Activated T-cell treated with anti-CD3 and anti-CD28 coated beads for 4 hours (primary cell): ENCODE measurements around the gene PRKAR1B.

Experiments
- DNase-seq: peaks from one replicate; pipeline ENCODE4 v3.0.0-alpha.2; 2020

Gene PRKAR1B

GRCh38 chr7:534075-534474, 193.0 kb downstream of the PRKAR1B start:
- no peak for DNase-seq

GRCh38 chr7:533266-533665, 193.8 kb downstream of the PRKAR1B start:
- no peak for DNase-seq

DNA sequence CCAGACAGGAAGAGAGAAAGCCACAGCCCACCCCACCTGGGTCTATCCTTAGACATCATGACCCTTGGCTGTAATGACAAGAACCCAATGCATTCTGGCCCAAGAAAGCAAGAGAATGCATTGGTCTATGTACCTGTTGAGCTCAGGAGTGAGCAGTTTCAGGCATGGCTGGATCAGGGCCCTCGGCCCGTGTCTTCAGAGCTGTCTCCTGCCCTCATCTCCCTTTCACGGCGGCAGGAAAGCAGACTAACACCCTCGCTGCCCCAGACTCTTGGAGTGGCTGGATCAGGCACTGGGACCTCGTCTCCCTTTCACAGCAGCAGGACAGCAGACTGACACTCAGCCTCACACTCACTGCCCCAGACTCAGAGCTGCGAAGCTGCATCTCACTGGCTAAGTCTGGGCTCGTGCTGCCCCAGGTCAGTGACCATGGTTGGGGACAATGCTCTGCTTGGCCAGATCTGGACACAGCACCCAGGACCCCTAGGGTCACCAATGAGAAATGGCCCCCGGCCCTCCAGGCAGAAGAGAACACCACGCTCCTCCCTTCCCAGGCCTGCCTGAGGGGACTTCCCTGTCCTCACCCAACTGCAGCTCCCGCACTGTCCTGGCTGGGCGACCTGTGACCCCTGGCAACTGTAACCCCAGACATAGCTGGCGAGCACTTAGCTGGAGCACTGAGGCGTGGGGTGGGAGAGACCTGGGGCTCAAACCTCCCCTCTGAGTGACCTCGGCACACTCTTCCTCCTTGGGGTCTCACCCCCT, 194.5 kb downstream of the PRKAR1B start:
- DNase-seq, result no peak

DNA sequence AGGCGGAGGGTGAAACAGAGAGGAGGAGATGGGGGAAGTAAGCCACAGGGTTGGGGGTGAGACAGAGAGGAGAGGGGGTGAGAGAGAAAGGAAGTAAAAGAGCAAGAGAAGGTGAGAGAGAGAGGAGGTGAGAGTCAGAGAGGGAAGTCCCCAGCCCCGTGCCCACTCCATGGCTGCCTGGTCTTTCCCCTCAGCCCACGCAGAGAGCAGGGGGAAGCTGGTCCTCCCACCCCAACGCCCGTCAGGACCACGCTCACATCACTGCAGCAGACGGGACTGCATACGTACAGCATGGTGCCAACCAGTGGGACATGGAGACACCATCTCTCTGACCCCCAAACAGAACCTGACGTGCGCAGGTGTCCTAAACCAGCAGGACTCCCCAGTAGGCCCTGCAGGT, 195.3 kb downstream of the PRKAR1B start:
- DNase-seq, result no peak

DNA sequence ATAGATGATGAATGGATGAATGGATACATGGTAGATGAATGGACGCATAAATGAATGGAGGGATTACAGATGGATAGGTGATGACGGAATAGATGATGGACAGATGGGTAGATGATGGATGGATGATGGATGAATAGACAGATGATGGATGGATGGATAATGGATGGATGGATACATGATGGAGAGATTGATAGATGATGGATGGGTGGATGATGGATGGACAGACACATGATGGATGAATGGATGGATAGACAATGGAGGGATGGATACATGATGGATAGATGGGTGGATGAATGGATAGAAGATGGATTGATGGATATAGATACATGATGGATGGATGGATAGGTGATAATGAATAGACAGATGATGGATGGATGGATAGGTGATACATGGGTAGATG, 198.6 kb downstream of the PRKAR1B start:
- DNase-seq, result no peak

- no peak for DNase-seq
Measured at GRCh38 chr7:527723-528122, 199.4 kb downstream of the PRKAR1B start.

DNA sequence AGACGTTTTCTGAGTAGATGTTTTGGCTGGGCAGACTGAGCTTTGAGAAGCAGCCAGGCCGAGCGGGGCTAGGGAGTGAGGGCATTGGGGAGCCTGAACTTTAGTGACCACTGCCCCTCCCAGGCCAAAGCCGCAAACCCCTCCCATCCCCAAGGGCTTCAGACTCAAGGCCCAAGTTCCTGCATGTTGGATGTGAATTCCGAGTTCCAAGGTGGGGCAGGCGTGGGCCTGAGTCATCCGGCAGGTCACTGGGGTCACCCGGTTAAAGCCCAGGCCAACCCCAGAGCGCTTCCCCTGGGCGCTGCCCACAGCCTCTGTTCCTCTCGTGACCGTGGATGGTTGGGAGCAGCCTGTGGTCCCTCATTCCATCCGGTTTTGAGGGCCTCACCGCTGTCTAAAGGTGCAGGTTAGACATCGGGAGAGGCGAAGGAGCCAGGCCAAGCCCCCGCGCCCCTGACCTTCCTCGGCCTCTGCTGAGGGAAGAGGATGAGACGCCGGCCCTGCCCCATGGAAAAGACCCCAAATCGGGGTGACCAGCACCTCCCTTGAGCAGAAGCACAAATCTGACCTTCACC, 200.5 kb downstream of the PRKAR1B start:
- no peak for DNase-seq

DNA sequence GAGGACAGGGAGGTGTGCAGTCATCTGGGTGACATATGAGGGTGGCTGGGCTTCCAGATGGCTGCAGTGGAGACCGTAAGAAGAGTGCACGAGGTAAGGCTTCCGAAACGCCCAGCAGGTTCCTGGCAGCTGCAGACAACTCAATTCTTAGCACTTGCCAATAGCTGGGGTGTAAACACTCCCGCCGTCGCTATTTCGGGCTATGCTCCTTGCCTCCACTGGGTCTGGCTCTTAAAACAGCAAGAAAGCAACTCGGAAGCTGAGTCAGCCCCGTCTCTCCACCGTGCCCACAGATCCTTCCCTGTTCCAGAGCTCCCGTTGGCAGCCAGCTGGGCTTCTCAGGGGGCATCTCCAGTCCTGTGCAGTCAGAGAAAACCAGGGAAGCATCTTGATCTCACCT, 201.3 kb downstream of the PRKAR1B start:
- no peak for DNase-seq

DNA sequence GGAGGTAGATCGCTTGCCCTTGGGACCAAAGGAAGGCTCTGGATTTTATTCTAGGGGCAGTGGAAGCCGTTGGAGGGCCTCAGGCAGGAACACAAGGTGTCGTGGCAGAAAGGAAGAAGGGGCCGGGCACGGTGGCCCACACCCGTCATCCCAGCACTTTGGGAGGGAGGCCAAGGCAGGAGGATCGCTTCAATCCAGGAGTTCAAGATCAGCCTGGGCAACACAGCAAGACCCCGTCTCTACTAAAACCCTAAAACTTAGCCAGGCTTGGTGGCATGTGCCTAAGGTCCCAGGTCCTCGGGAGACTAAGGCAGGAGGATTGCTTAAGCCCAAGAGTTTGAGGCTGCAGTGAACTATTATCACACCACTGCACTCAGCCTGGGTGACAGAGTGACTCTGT, 202.3 kb downstream of the PRKAR1B start:
- DNase-seq, result no peak

DNA sequence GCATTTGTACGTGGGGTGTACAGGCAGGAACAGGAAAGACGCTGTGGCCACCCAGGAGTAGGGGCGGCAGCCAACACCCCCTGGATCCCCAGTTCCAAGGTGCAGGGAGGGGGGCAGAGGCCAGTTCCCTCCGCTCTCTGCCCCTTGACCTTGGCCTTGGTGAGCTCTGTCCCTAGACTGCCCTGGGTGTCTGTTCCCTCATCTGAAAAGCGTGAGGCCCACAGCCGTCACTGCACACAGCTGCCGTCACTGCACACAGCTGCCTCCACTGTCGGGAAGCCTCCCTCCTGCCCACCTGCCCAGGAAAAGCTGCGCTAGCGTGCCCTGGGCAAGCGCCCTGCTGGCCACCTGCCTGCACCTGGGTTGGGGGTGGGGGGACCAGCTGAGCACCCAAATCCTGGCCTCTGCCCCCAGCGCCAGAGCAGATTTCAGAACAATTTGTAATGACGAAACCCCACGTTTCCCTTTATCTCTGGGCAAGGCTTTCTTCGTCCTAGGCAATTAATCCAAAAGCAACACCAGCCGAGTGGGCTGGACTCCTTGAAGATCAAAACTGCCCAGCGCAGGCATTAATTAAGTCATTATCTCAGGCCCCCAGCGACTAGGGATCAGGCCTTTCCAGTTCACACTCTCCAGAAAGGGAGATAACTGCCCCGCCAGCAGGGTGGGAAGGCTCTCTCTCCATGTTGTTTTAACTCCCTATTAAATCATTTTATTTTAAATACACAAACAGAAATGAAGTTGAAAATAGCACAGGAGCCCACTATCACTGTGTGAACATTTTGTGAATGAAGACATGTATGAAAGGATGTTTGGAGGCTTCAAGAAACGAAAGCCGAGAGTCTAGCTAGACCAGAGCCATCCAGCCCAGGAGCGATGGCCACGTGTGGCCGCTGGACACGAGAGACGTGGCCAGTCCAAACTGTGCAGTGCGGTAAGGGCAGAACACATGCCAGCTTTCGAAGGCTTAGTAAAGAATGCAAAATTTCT, 203.4 kb downstream of the PRKAR1B start:
- no peak for DNase-seq

DNA sequence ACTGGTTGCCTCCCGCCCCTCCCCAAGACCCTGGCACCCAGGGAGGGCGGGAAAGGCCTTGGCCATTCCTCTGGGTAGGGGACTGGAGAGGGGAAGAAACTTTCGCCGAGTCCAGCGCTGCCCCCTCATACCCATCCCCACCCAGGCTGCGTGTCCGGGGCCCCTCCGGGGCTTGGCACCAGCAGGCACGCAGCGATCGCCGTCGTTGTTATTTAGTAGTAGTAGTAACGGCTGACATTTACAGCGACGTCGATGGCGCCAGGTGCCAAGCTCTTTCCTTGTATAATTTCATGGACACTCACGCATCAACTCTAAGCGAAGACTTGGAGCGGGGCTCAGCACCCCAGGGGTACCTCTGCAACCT, 204.1 kb downstream of the PRKAR1B start:
- no peak for DNase-seq

DNA sequence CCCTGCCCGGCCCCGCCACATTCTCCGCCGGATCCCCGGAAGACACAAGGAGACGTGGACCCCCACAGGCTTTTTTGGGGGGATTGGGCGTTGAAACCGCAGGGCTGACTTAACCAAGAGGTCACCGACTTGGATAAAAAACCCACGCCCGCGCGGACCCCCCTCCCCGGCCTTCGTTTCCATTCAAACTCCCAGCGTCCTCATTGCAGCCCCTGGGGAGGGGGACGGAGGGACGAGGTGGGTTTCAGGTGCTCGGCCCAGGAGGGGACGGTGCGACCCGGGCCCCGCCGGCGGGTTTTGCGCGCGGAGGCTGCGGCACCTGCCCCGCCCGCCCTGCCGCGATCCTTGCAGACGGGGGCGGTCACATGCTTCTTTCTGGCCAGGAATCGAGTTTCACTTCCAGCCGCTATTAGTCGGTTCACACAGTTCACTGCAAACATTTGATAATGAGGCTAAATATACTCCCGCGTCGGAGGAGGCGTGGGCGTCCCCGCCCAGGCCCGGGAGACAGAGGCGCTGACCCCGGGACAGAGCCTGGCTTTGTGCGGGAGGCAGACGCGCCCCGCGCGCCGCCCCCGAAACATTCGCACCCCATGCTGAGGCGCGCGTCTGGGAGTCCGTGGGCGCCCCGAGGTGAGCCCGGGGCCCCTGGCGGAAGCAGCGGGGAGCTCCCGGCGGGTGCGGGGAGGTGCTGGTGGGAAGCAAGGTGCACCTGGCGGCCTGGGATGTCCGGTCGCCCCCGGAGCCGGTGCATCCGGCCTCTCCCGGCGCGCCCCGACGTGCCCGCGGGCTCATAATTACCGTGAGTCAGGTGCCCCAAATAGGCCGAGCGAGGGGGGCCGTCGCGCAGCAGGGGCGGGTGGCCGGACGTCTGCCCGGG, 204.8 kb downstream of the PRKAR1B start:
- no peak for DNase-seq

DNA sequence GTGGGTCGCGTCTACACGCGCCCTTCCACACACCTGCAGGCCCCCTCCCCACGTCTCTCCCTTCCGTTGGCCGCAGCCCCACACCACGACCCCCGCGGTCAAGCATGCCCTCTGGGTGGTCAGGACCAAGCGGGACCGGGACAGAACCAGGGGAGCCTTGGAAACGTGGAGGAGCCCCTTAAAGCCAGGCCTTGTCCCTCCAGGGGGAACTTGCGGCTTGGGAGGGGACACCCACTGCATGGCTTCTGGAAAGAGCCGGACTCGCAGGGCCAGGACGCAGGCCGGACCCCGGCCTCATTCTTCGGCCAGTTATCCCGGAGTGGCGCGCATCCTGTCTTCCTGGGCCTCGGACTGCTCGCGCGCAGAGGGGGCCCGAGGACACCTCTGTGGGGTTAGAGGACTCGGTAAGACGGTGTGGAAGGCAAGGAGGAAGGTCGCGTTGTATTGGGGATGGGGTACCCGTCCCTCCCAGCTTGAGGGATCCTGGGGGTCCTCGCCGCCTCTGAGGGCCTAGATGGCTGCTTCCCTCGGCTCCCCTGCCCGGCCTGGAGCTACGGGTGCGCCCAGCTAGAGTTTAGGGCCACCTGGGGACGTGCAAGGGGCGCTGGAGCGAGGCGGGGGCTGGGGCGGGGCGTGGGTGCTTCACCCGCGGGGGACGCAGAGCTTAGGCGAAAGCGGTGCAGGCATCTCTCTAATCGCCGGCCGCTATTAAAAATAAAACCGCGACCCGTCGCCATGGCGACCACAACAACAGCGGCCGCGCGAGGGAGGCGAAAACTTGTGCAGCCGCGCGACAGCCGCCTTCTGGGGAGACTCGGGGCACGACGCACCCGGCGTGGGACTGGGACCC, 205.6 kb downstream of the PRKAR1B start:
- no peak for DNase-seq

- no peak for DNase-seq
Measured at GRCh38 chr7:520503-521161, 206.4 kb downstream of the PRKAR1B start.

DNA sequence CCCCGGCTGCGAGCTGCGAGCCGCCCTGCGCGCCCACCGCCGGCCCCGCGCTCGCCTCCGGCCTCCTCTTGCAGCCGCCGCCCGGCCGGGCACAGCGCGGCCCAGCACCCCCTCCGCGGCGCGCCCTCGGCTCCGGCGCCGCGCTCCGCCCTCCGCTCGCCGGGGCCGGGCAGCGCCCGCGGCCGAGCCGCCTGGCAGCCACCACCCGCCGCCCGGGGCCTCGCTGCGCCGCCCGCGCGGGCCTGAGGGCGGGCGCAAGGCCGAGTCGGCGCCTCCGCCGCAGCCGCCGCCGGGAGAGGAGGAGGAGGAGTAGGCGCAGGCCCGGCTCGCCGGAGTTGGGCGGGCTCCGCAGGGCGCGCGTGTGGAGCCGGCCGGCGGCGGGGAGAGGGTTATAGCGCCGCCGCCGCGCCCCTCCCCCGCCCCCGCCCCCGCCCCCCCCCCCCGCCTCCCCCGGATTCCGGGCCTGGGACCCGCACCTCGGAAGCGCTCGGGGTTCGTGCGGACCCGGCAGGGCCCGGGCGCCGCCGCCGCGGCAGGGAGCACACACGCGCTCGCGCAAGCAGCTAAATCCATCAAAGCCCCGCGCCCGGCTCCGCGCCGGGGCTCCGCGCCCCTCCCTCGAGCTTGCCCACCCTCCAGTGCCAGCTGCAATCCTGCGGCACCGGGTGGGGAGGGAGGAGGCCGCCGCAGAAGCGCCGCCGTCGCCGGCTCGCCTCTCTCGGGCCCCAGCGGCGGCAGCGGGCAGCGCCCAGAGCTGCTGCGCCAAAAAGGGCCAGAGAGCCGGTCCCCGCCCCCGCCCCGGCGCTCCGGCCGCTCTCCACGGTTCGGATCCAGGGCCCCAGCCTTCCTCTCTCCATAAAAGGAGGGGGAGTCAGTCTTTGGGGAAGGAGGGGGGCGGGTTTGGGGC, 207.3 kb downstream of the PRKAR1B start, which contains the start of gene PDGFA:
PDGFA (minus strand) TSS at position 363 of the 907 bp plus-strand sequence. CDS start 845 bp downstream, outside the sequence.
- no peak for DNase-seq

- no peak for DNase-seq
Measured at GRCh38 chr7:518630-519483, 208.2 kb downstream of the PRKAR1B start.

DNA sequence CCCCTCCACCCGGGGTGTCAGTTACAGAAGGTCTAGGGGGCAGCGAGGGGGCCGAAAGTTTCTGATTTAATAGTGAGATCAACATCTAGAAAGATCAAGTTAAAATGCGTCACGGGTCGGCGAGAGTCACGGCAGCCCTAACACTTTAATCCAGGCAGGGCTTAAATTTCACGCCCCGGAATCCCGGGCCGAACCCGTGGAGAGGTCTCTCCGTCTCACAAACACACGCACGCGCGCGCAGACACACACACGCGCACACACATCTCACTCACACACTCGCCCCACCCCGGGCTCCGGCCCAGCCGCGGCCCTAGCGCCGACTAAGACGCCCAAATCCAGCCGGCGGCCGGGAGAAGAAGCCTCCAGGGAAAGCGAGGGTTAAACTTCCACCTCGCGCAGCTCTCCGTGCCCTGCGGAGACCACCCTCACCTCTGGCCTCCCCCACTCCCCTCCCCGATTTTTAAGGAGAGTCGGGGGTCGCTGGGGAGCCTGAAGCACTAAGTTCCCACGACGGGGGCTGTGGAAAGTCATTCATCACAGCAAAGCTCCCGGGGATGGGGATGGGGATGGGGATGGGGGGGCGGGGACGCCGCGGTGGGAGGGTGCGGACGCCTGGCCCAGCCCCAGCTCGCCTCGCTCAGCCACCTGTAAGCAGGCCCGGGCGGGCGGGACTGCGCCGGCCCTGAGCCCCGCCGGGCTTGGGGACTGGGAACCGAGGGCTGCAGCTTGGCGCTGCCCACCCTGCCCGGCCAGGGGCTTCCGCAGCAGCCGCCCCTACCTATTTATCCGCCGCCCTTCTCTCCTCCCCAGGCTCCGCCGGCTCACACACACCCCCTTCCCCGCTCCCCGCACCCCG, 209.1 kb downstream of the PRKAR1B start:
- DNase-seq, result no peak
